GM23338 (cell line): ENCODE data around the gene CNTN1. TPM values are rescaled to one million over a fixed set of nuclear protein-coding genes. Genes with fewer than 3 reads are reported as not detected.

Source experiments
- ATAC-seq: fragments of 200-7000 bp; cut with Tn5 transposase; 3 replicates; pipeline ENCODE4 v1.9.1; 2020
- DNase-seq: peaks from one replicate; pipeline ENCODE4 v3.0.0-alpha.2; 2015; ENCODE audit warnings: low spot score
- H2AFZ ChIP-seq: fragments of 200-600 bp; sonication (generic); 2 replicates; pipeline ENCODE4 v1.8.0; 2016; ENCODE audit warnings: antibody characterized with exemption, mild to moderate bottlenecking, moderate library complexity
- H3F3A ChIP-seq: fragments of 200-600 bp; sonication (generic); replicated peaks from 2 replicates; pipeline ENCODE4 v1.8.0; 2017; ENCODE audit warnings: antibody characterized with exemption, mixed run types, low read depth
- H3K27ac ChIP-seq: fragments of 200-600 bp; sonication (generic); 2 replicates; pipeline ENCODE4 v1.6.1; 2016; ENCODE audit warnings: low read depth
- H3K27me3 ChIP-seq: fragments of 200-600 bp; sonication (generic); 2 replicates; pipeline ENCODE4 v1.8.0; 2016; ENCODE audit warnings: mild to moderate bottlenecking, mixed run types, moderate library complexity; ENCODE audit not compliant: insufficient read depth
- H3K36me3 ChIP-seq: fragments of 200-600 bp; sonication (generic); 2 replicates; pipeline ENCODE4 v1.8.0; 2016; ENCODE audit warnings: mild to moderate bottlenecking; ENCODE audit not compliant: insufficient read depth
- H3K4me1 ChIP-seq: fragments of 200-600 bp; sonication (generic); 2 replicates; pipeline ENCODE4 v1.8.0; 2016; ENCODE audit warnings: mild to moderate bottlenecking, moderate library complexity; ENCODE audit not compliant: insufficient read depth
- H3K4me2 ChIP-seq: fragments of 200-600 bp; sonication (generic); 2 replicates; pipeline ENCODE4 v1.7.1; 2017; ENCODE audit warnings: mixed run types
- H3K4me3 ChIP-seq: fragments of 200-600 bp; sonication (generic); 2 replicates; pipeline ENCODE4 v1.6.1; 2016; ENCODE audit warnings: mixed run types
- H3K79me2 ChIP-seq: fragments of 200-600 bp; sonication (generic); replicated peaks from 2 replicates; pipeline ENCODE4 v1.8.0; 2017; ENCODE audit warnings: mild to moderate bottlenecking; ENCODE audit not compliant: insufficient read depth
- H3K9me2 ChIP-seq: fragments of 200-600 bp; sonication (generic); 2 replicates; pipeline ENCODE4 v1.8.0; 2017; ENCODE audit not compliant: insufficient read depth
- H4K20me1 ChIP-seq: fragments of 200-600 bp; sonication (generic); replicated peaks from 2 replicates; pipeline ENCODE4 v1.8.0; 2017; ENCODE audit warnings: mild to moderate bottlenecking; ENCODE audit not compliant: insufficient read depth
- H3K27ac Mint-ChIP-seq: 2 replicates; pipeline ENCODE4 v1.8.0; 2020; ENCODE audit warnings: inconsistent platforms, mild to moderate bottlenecking, moderate library complexity, mixed read lengths
- H3K27me3 Mint-ChIP-seq: 3 replicates; pipeline ENCODE4 v1.8.0; 2022; ENCODE audit warnings: low read depth, mild to moderate bottlenecking, moderate library complexity, mixed read lengths, inconsistent platforms; ENCODE audit not compliant: insufficient read depth, poor library complexity
- H3K36me3 Mint-ChIP-seq: 3 replicates; pipeline ENCODE4 v1.8.0; 2021; ENCODE audit warnings: low read depth, mild to moderate bottlenecking, inconsistent platforms, moderate library complexity, mixed read lengths
- H3K4me1 Mint-ChIP-seq: 3 replicates; pipeline ENCODE4 v1.8.0; 2020; ENCODE audit warnings: mild to moderate bottlenecking, inconsistent platforms, mixed read lengths
- H3K4me3 Mint-ChIP-seq: 3 replicates; pipeline ENCODE4 v1.8.0; 2021; ENCODE audit warnings: moderate library complexity, mild to moderate bottlenecking, inconsistent platforms, mixed read lengths
- H3K9me3 Mint-ChIP-seq: 3 replicates; pipeline ENCODE4 v1.8.0; 2020; ENCODE audit warnings: moderate library complexity, mild to moderate bottlenecking, inconsistent platforms, mixed read lengths
- CREB1 ChIP-seq: fragments of 250-450 bp; sonication (Bioruptor Pico); IDR thresholded peaks from 2 replicates; pipeline ENCODE4 v1.5.0; 2020; ENCODE audit warnings: low read depth, mild to moderate bottlenecking, moderate library complexity
- EZH2phosphoT487 ChIP-seq: fragments of 200-600 bp; sonication (generic); IDR thresholded peaks from one replicate; pipeline ENCODE4 v1.8.1; 2018; ENCODE audit warnings: antibody characterized with exemption; ENCODE audit not compliant: unreplicated experiment
- JUNB ChIP-seq: IDR thresholded peaks from one replicate; pipeline ENCODE4 v1.6.1; 2016; ENCODE audit warnings: antibody characterized with exemption; ENCODE audit not compliant: unreplicated experiment
- POLR2AphosphoS5 ChIP-seq: IDR thresholded peaks from 2 replicates; pipeline ENCODE4 v1.6.1; 2016; ENCODE audit warnings: antibody characterized with exemption, low read depth
- STAT1 ChIP-seq: IDR thresholded peaks from one replicate; pipeline ENCODE4 v1.6.1; 2016; ENCODE audit warnings: antibody characterized with exemption; ENCODE audit not compliant: unreplicated experiment
- ZNF114 ChIP-seq: fragments of 250-450 bp; sonication (Bioruptor Pico); IDR thresholded peaks from 2 replicates; pipeline ENCODE4 v1.5.0; 2020; ENCODE audit warnings: mild to moderate bottlenecking, moderate library complexity
- polyA plus RNA-seq: library from polyadenylated mRNA; unstranded; fragments of >200 nt; fragmentation: Nextera tagmentation; extraction: Ambion mirVana; gene quantifications from 2 replicates; pipeline ENCODE4 v1.2.1, GENCODE V29; 2016
- total RNA-seq: library from RNA; depleted of rRNA; stranded (reverse); fragments of >200 nt; shearing (Covaris generic); gene quantifications from 2 replicates; pipeline ENCODE4 v1.2.3, GENCODE V29; 2014
- TF ChIP-seq, protein P1 (sequence below): IDR thresholded peaks from one replicate; pipeline ENCODE4 v1.6.1; 2018; ENCODE audit warnings: antibody characterized with exemption; ENCODE audit not compliant: unreplicated experiment
- TF ChIP-seq, protein P2 (sequence below): IDR thresholded peaks from 2 replicates; pipeline ENCODE4 v1.6.1; 2016; ENCODE audit warnings: antibody characterized with exemption
- TF ChIP-seq, protein P3 (sequence below), 2 experiments: fragments of 200-600 bp in 1 of 2; sonication (generic) in 1 of 2; conservative IDR thresholded peaks; 2 replicates each; pipeline versions ENCODE4 v1.5.1 to v1.6.1; 2016 to 2017; ENCODE audit warnings: antibody characterized with exemption in 2 of 2, low read depth in 2 of 2, mild to moderate bottlenecking in 2 of 2, moderate library complexity in 1 of 2
- TF ChIP-seq, protein P4 (sequence below): fragments of 250-450 bp; sonication (Bioruptor Pico); IDR thresholded peaks from 2 replicates; pipeline ENCODE4 v1.5.0; 2020; ENCODE audit warnings: mild to moderate bottlenecking, moderate library complexity

CNTN1 gene
- total and polyA plus RNA-seq, 2 experiments from 2014 or later = 5.0 to 27.0 TPM

DNA sequence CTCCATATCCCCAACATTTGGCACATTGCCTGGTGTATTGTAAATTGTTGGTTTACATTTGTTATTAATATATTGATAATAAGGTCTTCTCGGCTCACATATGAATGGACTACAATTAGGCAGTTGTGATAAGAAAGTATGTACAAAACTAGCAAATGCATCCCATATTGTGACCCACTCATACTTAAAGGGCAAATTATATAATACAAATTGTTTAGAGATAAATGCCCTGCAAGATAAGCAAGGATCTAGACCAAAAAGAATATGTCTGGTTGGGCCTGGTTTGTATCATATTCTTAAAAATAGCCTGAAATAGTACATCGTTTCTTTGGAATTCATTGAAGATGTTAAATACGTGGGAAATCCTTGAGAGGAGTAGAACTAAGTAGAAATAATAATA lies 151.3 kb downstream of the CNTN1 start:
- Histone ChIP-seq H3K27ac (no peak overlapping the region), H3K79me2 (no peaks in the 10 kb centered on the region), H3K4me2 (no peak overlapping the region), H3K27me3 (no peaks in the 10 kb centered on the region), H3K4me1 (no peaks in the 10 kb centered on the region), H2AFZ (no peak overlapping the region), H3K36me3 (no peaks in the 10 kb centered on the region), H3K9me2 (no peaks in the 10 kb centered on the region), H3K4me3 (no peak overlapping the region), H4K20me1 (no peaks in the 10 kb centered on the region), H3F3A (no peaks in the 10 kb centered on the region)
- TF ChIP-seq, protein P1, sequence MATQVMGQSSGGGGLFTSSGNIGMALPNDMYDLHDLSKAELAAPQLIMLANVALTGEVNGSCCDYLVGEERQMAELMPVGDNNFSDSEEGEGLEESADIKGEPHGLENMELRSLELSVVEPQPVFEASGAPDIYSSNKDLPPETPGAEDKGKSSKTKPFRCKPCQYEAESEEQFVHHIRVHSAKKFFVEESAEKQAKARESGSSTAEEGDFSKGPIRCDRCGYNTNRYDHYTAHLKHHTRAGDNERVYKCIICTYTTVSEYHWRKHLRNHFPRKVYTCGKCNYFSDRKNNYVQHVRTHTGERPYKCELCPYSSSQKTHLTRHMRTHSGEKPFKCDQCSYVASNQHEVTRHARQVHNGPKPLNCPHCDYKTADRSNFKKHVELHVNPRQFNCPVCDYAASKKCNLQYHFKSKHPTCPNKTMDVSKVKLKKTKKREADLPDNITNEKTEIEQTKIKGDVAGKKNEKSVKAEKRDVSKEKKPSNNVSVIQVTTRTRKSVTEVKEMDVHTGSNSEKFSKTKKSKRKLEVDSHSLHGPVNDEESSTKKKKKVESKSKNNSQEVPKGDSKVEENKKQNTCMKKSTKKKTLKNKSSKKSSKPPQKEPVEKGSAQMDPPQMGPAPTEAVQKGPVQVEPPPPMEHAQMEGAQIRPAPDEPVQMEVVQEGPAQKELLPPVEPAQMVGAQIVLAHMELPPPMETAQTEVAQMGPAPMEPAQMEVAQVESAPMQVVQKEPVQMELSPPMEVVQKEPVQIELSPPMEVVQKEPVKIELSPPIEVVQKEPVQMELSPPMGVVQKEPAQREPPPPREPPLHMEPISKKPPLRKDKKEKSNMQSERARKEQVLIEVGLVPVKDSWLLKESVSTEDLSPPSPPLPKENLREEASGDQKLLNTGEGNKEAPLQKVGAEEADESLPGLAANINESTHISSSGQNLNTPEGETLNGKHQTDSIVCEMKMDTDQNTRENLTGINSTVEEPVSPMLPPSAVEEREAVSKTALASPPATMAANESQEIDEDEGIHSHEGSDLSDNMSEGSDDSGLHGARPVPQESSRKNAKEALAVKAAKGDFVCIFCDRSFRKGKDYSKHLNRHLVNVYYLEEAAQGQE = no peak
- TF ChIP-seq CREB1 = no peak
- TF ChIP-seq, protein P2, sequence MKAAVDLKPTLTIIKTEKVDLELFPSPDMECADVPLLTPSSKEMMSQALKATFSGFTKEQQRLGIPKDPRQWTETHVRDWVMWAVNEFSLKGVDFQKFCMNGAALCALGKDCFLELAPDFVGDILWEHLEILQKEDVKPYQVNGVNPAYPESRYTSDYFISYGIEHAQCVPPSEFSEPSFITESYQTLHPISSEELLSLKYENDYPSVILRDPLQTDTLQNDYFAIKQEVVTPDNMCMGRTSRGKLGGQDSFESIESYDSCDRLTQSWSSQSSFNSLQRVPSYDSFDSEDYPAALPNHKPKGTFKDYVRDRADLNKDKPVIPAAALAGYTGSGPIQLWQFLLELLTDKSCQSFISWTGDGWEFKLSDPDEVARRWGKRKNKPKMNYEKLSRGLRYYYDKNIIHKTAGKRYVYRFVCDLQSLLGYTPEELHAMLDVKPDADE = no peak
- TF ChIP-seq EZH2phosphoT487 = no peak
- no peak for TF ChIP-seq POLR2AphosphoS5
- no peak for TF ChIP-seq ZNF114 (CRISPR knock-in tag)
- no peak for TF ChIP-seq JUNB
- TF ChIP-seq, protein P3, sequence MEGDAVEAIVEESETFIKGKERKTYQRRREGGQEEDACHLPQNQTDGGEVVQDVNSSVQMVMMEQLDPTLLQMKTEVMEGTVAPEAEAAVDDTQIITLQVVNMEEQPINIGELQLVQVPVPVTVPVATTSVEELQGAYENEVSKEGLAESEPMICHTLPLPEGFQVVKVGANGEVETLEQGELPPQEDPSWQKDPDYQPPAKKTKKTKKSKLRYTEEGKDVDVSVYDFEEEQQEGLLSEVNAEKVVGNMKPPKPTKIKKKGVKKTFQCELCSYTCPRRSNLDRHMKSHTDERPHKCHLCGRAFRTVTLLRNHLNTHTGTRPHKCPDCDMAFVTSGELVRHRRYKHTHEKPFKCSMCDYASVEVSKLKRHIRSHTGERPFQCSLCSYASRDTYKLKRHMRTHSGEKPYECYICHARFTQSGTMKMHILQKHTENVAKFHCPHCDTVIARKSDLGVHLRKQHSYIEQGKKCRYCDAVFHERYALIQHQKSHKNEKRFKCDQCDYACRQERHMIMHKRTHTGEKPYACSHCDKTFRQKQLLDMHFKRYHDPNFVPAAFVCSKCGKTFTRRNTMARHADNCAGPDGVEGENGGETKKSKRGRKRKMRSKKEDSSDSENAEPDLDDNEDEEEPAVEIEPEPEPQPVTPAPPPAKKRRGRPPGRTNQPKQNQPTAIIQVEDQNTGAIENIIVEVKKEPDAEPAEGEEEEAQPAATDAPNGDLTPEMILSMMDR (conservative IDR thresholded peaks at IDR 0.05; ENCODE audit: low read depth in 2 of 2) = no peak
- no peak for TF ChIP-seq STAT1
- TF ChIP-seq, protein P4, sequence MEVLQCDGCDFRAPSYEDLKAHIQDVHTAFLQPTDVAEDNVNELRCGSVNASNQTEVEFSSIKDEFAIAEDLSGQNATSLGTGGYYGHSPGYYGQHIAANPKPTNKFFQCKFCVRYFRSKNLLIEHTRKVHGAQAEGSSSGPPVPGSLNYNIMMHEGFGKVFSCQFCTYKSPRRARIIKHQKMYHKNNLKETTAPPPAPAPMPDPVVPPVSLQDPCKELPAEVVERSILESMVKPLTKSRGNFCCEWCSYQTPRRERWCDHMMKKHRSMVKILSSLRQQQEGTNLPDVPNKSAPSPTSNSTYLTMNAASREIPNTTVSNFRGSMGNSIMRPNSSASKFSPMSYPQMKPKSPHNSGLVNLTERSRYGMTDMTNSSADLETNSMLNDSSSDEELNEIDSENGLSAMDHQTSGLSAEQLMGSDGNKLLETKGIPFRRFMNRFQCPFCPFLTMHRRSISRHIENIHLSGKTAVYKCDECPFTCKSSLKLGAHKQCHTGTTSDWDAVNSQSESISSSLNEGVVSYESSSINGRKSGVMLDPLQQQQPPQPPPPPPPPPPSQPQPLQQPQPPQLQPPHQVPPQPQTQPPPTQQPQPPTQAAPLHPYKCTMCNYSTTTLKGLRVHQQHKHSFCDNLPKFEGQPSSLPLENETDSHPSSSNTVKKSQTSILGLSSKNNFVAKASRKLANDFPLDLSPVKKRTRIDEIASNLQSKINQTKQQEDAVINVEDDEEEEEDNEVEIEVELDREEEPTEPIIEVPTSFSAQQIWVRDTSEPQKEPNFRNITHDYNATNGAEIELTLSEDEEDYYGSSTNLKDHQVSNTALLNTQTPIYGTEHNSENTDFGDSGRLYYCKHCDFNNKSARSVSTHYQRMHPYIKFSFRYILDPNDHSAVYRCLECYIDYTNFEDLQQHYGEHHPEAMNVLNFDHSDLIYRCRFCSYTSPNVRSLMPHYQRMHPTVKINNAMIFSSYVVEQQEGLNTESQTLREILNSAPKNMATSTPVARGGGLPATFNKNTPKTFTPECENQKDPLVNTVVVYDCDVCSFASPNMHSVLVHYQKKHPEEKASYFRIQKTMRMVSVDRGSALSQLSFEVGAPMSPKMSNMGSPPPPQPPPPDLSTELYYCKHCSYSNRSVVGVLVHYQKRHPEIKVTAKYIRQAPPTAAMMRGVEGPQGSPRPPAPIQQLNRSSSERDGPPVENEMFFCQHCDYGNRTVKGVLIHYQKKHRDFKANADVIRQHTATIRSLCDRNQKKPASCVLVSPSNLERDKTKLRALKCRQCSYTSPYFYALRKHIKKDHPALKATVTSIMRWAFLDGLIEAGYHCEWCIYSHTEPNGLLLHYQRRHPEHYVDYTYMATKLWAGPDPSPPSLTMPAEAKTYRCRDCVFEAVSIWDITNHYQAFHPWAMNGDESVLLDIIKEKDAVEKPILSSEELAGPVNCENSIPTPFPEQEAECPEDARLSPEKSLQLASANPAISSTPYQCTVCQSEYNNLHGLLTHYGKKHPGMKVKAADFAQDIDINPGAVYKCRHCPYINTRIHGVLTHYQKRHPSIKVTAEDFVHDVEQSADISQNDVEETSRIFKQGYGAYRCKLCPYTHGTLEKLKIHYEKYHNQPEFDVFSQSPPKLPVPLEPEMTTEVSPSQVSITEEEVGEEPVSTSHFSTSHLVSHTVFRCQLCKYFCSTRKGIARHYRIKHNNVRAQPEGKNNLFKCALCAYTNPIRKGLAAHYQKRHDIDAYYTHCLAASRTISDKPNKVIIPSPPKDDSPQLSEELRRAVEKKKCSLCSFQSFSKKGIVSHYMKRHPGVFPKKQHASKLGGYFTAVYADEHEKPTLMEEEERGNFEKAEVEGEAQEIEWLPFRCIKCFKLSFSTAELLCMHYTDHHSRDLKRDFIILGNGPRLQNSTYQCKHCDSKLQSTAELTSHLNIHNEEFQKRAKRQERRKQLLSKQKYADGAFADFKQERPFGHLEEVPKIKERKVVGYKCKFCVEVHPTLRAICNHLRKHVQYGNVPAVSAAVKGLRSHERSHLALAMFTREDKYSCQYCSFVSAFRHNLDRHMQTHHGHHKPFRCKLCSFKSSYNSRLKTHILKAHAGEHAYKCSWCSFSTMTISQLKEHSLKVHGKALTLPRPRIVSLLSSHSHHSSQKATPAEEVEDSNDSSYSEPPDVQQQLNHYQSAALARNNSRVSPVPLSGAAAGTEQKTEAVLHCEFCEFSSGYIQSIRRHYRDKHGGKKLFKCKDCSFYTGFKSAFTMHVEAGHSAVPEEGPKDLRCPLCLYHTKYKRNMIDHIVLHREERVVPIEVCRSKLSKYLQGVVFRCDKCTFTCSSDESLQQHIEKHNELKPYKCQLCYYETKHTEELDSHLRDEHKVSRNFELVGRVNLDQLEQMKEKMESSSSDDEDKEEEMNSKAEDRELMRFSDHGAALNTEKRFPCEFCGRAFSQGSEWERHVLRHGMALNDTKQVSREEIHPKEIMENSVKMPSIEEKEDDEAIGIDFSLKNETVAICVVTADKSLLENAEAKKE (CRISPR knock-in tag) = no peak
- H3K27me3 Mint-ChIP-seq = peaks cover 1% of the 10 kb centered on the region
- DNase-seq = no peak
- peaks cover 16% of the 10 kb centered on the region for H3K9me3 Mint-ChIP-seq
- no peak overlapping the region for H3K4me3 Mint-ChIP-seq
- H3K36me3 Mint-ChIP-seq = peaks cover 14% of the 10 kb centered on the region; the same call in 2 of the 3 replicates
- H3K27ac Mint-ChIP-seq = no peak overlapping the region
- ATAC-seq = no peak
- no peaks in the 10 kb centered on the region for H3K4me1 Mint-ChIP-seq
